K562 treated with DMSO at 1 percent for 48 hours (cell line): ENCODE results near the gene APIP. TPM values are rescaled to one million over a fixed set of nuclear protein-coding genes. Genes with fewer than 3 reads are reported as not detected.

ENCODE experiments used
- total RNA-seq: library from RNA; unstranded; fragments of 300-600 nt; gene quantifications from 2 replicates; pipeline ENCODE4 v1.2.3, GENCODE V29; 2022; ENCODE audit warnings: low replicate concordance; ENCODE audit errors: extremely low read depth

The APIP gene
- total RNA-seq = not detected in 2 replicates

DNA sequence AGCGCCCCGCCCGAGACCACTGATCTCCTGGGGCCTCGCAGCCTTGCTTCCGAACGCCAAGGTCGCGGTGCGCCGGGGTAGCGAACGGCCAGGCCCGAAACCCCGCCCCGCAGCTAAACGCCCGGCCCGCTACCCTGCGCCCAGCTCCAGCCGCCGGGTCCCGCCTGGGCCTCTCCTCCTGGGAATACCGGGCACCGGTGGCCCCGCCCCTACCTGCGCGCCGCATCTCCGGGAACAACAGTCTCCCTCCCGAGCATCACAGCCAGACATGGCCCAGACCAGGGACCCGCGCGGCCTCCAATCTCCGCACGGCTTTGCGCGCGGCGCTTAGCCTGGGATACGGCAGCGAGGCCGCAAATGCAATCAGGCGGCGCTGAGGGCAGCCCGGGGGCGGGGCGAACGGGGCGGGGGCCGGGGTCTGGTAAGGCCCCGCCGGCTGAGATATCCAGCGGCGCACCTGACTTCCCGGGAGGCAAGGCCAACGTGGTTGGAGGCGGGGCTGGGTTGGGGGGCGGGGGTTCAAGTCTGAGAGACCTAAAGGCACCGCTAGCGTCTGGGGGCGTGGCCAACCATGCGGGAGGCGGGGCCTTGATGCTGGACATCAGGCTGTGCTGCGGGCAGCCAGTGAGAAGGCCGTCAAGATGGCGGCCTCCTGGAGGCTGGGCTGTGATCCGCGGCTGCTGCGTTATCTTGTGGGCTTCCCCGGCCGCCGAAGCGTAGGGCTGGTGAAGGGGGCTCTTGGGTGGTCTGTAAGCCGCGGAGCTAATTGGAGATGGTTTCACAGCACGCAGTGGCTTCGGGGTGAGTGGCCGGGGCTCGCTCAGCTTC, at the start of gene APIP, which contains the start of gene PDHX:
Gene APIP (minus strand): TSS at position 365 of the 828 bp plus-strand sequence. CDS start 95 bp downstream, at position 270.
Gene PDHX (plus strand): TSS at position 604 of the 828 bp plus-strand sequence. CDS start 38 bp downstream, at position 642.

Other genes with a start within 250 kb of the APIP start
- not detected in 2 replicates for gene PDHX, start 239 bp upstream of the APIP start, total RNA-seq
- not detected in 2 replicates for gene CD44, start 222.8 kb upstream of the APIP start, total RNA-seq